ENCODE measurements around the gene RABL2B. TPM values are rescaled to one million over a fixed set of nuclear protein-coding genes. Genes with fewer than 3 reads are reported as not detected.
"Not testable (repeated sequence)": the region's sequence is repeated elsewhere in the genome, so short reads cannot be mapped to it uniquely, and the experiment has no call there.

Gene RABL2B
- total RNA-seq (2013) = 13.1 TPM
- polyA plus RNA-seq (10 to 100 TPM in 2 of 3 donors, 1 to 10 TPM in 1; 8.8 to 48.8 (median 11.7) TPM), polyA minus RNA-seq (7.3 and 7.6 TPM in 2 replicates), total RNA-seq (1.7 to 7.4 (median 3.3) reads per million in 11 experiments)

GRCh38 chr22:50783033-50783879 lies at the start of gene RABL2B:
RABL2B (minus strand) TSS chr22:50783636; CDS start chr22:50782294, 1,342 bp downstream.
- H3K27ac ChIP-seq (ENCODE audit: low read depth in 1 of 2, low read length in 2 of 2); H3K79me2 ChIP-seq (ENCODE audit: insufficient read depth, low read length); H4K20me1 ChIP-seq (ENCODE audit: insufficient read depth, low read length); H3K36me3 Mint-ChIP-seq; H3K9me3 Mint-ChIP-seq; H3K36me3 ChIP-seq (replicated peaks in 1 of 2; ENCODE audit: control insufficient read depth in 1 of 2, insufficient read depth in 2 of 2, low read length in 2 of 2); H3K27me3 ChIP-seq (ENCODE audit: control insufficient read depth in 2 of 2, insufficient read depth in 2 of 2, low read length in 2 of 2); H3K27me3 Mint-ChIP-seq (ENCODE audit: low read depth in 3 of 3); H3K9me3 ChIP-seq (replicated peaks in 1 of 2; ENCODE audit: control insufficient read depth in 1 of 2, insufficient read depth in 1 of 2, low read length in 2 of 2); intact Hi-C loops (cut with micrococcal nuclease); H3K4me1 ChIP-seq (ENCODE audit: control insufficient read depth in 1 of 2, insufficient read depth in 2 of 2, low read length in 2 of 2): not testable (repeated sequence)
- peak within 1 kb of the TSS; percentile 47 to 77 (median 62) for H3K4me3 ChIP-seq (replicated peaks in 1 of 3; ENCODE audit: low read depth in 2 of 3, low read length in 3 of 3)
- peak; percentile 83 to 87 (median 85) for DNase-seq
- peak within 1 kb of the TSS; percentile 27 for H3K9ac ChIP-seq (ENCODE audit: insufficient read depth, low read length, poor library complexity, severe bottlenecking)
- H3K27ac Mint-ChIP-seq = peak within 1 kb of the TSS in 5 of 7 donors; percentile 33 to 81 (median 79)
- H2AFZ ChIP-seq (ENCODE audit: insufficient read depth, low read depth, low read length, poor library complexity, severe bottlenecking) = peak within 1 kb of the TSS; percentile 74
- peak within 1 kb of the TSS; percentile 64 for H3K4me2 ChIP-seq (replicated peaks; ENCODE audit: extremely low read depth, low read length, poor library complexity, severe bottlenecking)
- WGBS (ENCODE audit: insufficient coverage) = 0% methylated on average over 19 of the region's 77 CpGs
- peaks cover 14% of the 10 kb centered on the region for H3K4me1 Mint-ChIP-seq
- peak within 1 kb of the TSS; percentile 85 to 91 for H3K4me3 Mint-ChIP-seq

- intact Hi-C loops (cut with micrococcal nuclease); H4K20me1 ChIP-seq (ENCODE audit: insufficient read depth, low read length); DNase-seq; H3K79me2 ChIP-seq (ENCODE audit: insufficient read depth, low read length); H3K27me3 ChIP-seq (ENCODE audit: control insufficient read depth in 2 of 2, insufficient read depth in 2 of 2, low read length in 2 of 2); H3K4me2 ChIP-seq (replicated peaks; ENCODE audit: extremely low read depth, low read length, poor library complexity, severe bottlenecking); H3K4me1 ChIP-seq (ENCODE audit: control insufficient read depth in 1 of 2, insufficient read depth in 2 of 2, low read length in 2 of 2); H3K9me3 ChIP-seq (replicated peaks in 1 of 2; ENCODE audit: control insufficient read depth in 1 of 2, insufficient read depth in 1 of 2, low read length in 2 of 2); H3K9me3 Mint-ChIP-seq; H2AFZ ChIP-seq (ENCODE audit: insufficient read depth, low read depth, low read length, poor library complexity, severe bottlenecking); H3K36me3 ChIP-seq (replicated peaks in 1 of 2; ENCODE audit: control insufficient read depth in 1 of 2, insufficient read depth in 2 of 2, low read length in 2 of 2); H3K27me3 Mint-ChIP-seq (ENCODE audit: low read depth in 3 of 3); H3K4me1 Mint-ChIP-seq; H3K27ac Mint-ChIP-seq; H3K4me3 Mint-ChIP-seq; H3K36me3 Mint-ChIP-seq; H3K9ac ChIP-seq (ENCODE audit: insufficient read depth, low read length, poor library complexity, severe bottlenecking); H3K4me3 ChIP-seq (replicated peaks in 1 of 3; ENCODE audit: low read depth in 2 of 3, low read length in 3 of 3); H3K27ac ChIP-seq (ENCODE audit: low read depth in 1 of 2, low read length in 2 of 2): not testable (repeated sequence)
- WGBS (ENCODE audit: insufficient coverage) = no CpG with 5 or more reads among the region's 5 CpGs
These were observed 3.5 kb upstream of the RABL2B start for GRCh38 chr22:50786936-50787335.

DNA sequence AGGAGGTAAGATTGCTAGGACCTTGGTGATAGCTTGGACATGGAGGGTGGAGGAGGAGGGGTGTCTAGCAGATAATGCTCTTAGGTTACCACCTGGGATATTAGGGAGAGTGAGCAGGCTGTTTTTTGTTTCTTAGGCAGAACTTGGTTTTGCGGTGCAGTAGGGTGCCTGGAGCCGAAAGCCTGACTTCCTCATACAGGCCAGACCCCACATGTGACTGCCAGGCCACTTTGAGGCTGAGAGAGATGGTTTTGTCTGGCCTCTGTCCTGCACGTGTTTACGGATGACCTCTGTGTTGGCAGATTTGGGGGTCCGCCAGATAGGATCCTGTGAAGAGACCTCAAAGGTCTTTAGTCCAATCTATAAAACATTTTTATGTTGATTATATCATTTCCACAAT lies 1.9 kb upstream of the RABL2B start:
- H3K9ac ChIP-seq (ENCODE audit: insufficient read depth, low read length, poor library complexity, severe bottlenecking); H2AFZ ChIP-seq (ENCODE audit: insufficient read depth, low read depth, low read length, poor library complexity, severe bottlenecking); H3K4me2 ChIP-seq (replicated peaks; ENCODE audit: extremely low read depth, low read length, poor library complexity, severe bottlenecking); H3K27ac ChIP-seq (ENCODE audit: low read depth in 1 of 2, low read length in 2 of 2); H3K4me3 Mint-ChIP-seq; H3K36me3 ChIP-seq (replicated peaks in 1 of 2; ENCODE audit: control insufficient read depth in 1 of 2, insufficient read depth in 2 of 2, low read length in 2 of 2); H3K4me3 ChIP-seq (replicated peaks in 1 of 3; ENCODE audit: low read depth in 2 of 3, low read length in 3 of 3); H3K4me1 ChIP-seq (ENCODE audit: control insufficient read depth in 1 of 2, insufficient read depth in 2 of 2, low read length in 2 of 2); H3K36me3 Mint-ChIP-seq; H3K9me3 Mint-ChIP-seq; H3K27me3 ChIP-seq (ENCODE audit: control insufficient read depth in 2 of 2, insufficient read depth in 2 of 2, low read length in 2 of 2); H3K27ac Mint-ChIP-seq; H3K27me3 Mint-ChIP-seq (ENCODE audit: low read depth in 3 of 3); H4K20me1 ChIP-seq (ENCODE audit: insufficient read depth, low read length); intact Hi-C loops (cut with micrococcal nuclease); H3K79me2 ChIP-seq (ENCODE audit: insufficient read depth, low read length); H3K9me3 ChIP-seq (replicated peaks in 1 of 2; ENCODE audit: control insufficient read depth in 1 of 2, insufficient read depth in 1 of 2, low read length in 2 of 2): not testable (repeated sequence)
- H3K4me1 Mint-ChIP-seq = peaks cover 10% of the 10 kb centered on the region
- peak in 1 of 3 donors; percentile 2 for DNase-seq
- no CpG with 5 or more reads among the region's 5 CpGs for WGBS (ENCODE audit: insufficient coverage)

GRCh38 chr22:50783880-50784276 lies 442 bp upstream of the RABL2B start:
- H3K36me3 Mint-ChIP-seq; DNase-seq; intact Hi-C loops (cut with micrococcal nuclease); H3K27me3 ChIP-seq (ENCODE audit: control insufficient read depth in 2 of 2, insufficient read depth in 2 of 2, low read length in 2 of 2); H3K9me3 ChIP-seq (replicated peaks in 1 of 2; ENCODE audit: control insufficient read depth in 1 of 2, insufficient read depth in 1 of 2, low read length in 2 of 2); H3K4me1 ChIP-seq (ENCODE audit: control insufficient read depth in 1 of 2, insufficient read depth in 2 of 2, low read length in 2 of 2); H4K20me1 ChIP-seq (ENCODE audit: insufficient read depth, low read length); H3K79me2 ChIP-seq (ENCODE audit: insufficient read depth, low read length); H3K27ac ChIP-seq (ENCODE audit: low read depth in 1 of 2, low read length in 2 of 2); H3K36me3 ChIP-seq (replicated peaks in 1 of 2; ENCODE audit: control insufficient read depth in 1 of 2, insufficient read depth in 2 of 2, low read length in 2 of 2); H3K4me2 ChIP-seq (replicated peaks; ENCODE audit: extremely low read depth, low read length, poor library complexity, severe bottlenecking); H3K9me3 Mint-ChIP-seq; H3K27me3 Mint-ChIP-seq (ENCODE audit: low read depth in 3 of 3): not testable (repeated sequence)
- peak overlapping the region; percentile 85 to 91 for H3K4me3 Mint-ChIP-seq
- H3K9ac ChIP-seq (ENCODE audit: insufficient read depth, low read length, poor library complexity, severe bottlenecking) = peak overlapping the region; percentile 27
- peak overlapping the region; percentile 61 for H2AFZ ChIP-seq (ENCODE audit: insufficient read depth, low read depth, low read length, poor library complexity, severe bottlenecking)
- peaks cover 14% of the 10 kb centered on the region for H3K4me1 Mint-ChIP-seq
- peak overlapping the region in 5 of 7 donors; percentile 33 to 81 (median 77) for H3K27ac Mint-ChIP-seq
- no CpG with 5 or more reads among the region's 16 CpGs for WGBS (ENCODE audit: insufficient coverage)
- H3K4me3 ChIP-seq (replicated peaks in 1 of 3; ENCODE audit: low read depth in 2 of 3, low read length in 3 of 3) = peak overlapping the region; percentile 40 to 77 (median 42)

Data from CD14-positive monocyte (primary cell).